H1 (cell line): ENCODE results near the gene CUL4A. TPM values are rescaled to one million over a fixed set of nuclear protein-coding genes. Genes with fewer than 3 reads are reported as not detected.

Experiments
- BCL11A ChIP-seq, 2 experiments: IDR thresholded peaks; one replicate each; pipeline ENCODE4 v1.6.1; 2011; ENCODE audit warnings: low read depth in 2 of 2, low read length in 2 of 2, mild to moderate bottlenecking in 2 of 2
- CBX5 ChIP-seq: fragments of 300-800, 300-1000 bp; sonication (generic); IDR thresholded peaks from 2 replicates; pipeline ENCODE4 v1.7.1; 2016; ENCODE audit warnings: antibody characterized with exemption, low read length, low read depth
- CHD7 ChIP-seq: fragments of 300-600 bp; sonication (generic); IDR thresholded peaks from 2 replicates; pipeline ENCODE4 v1.7.1; 2012; ENCODE audit warnings: low read length, moderate library complexity, mild to moderate bottlenecking, inconsistent platforms; ENCODE audit not compliant: insufficient replicate concordance
- E2F6 ChIP-seq: IDR thresholded peaks from 2 replicates; pipeline ENCODE4 v1.6.1; 2012; ENCODE audit warnings: inconsistent platforms
- NRF1 ChIP-seq: IDR thresholded peaks from 2 replicates; pipeline ENCODE4 v1.6.1; 2011; ENCODE audit warnings: mild to moderate bottlenecking, low read depth, low read length, improper control_type of control experiment
- SAP30 ChIP-seq: fragments of 300-600 bp; sonication (generic); IDR thresholded peaks from 2 replicates; pipeline ENCODE4 v1.7.1; 2012; ENCODE audit warnings: low read length, moderate library complexity, mild to moderate bottlenecking, inconsistent platforms; ENCODE audit not compliant: insufficient read depth, insufficient replicate concordance
- TBP ChIP-seq: IDR thresholded peaks from 2 replicates; pipeline ENCODE4 v1.6.1; 2011; ENCODE audit warnings: low read depth, low read length, improper control_type of control experiment
- ZNF274 ChIP-seq: IDR thresholded peaks from 2 replicates; pipeline ENCODE4 v1.7.0; 2012; ENCODE audit warnings: low read length, borderline replicate concordance; ENCODE audit errors: extremely low read depth
- polyA plus RNA-seq, 7 experiments: library from polyadenylated mRNA; depleted of rRNA in 3 of 7; stranded (reverse) in 5 of 7; unstranded in 2 of 7; fragments of >200 nt in 5 of 7; fragments of 200-250 nt in 2 of 7; gene quantifications; 1 replicate in 5 of 7; 2 replicates in 1 of 7; 4 replicates in 1 of 7; pipeline versions ENCODE4 v1.2.1 to v1.2.3, GENCODE V29; 2011 to 2013; ENCODE audit warnings: missing spikeins in 2 of 7, mixed read lengths in 2 of 7
- total RNA-seq: library from RNA; stranded (reverse); fragmentation: NEBNext Ultra II Directional; extraction: Animal tissue kit (Norgen Biotek cat#: 25700); gene quantifications from 2 replicates; pipeline ENCODE4 v1.2.1, GENCODE V29; 2021
- TF ChIP-seq, protein P1 (sequence below): IDR thresholded peaks from 2 replicates; pipeline ENCODE4 v1.6.1; 2011; ENCODE audit warnings: low read depth, mild to moderate bottlenecking, low read length; ENCODE audit not compliant: insufficient read depth

Gene CUL4A
- total and polyA plus RNA-seq, 2 of the 8 experiments (the other 6 are each of a cell fraction or from before 2014, with no cell fraction given) = 54.7 to 101 TPM

- TF ChIP-seq E2F6 = peak; percentile 93
- TF ChIP-seq BCL11A (IDR thresholded peaks at IDR 0.05; ENCODE audit: low read depth in 2 of 2, low read length in 2 of 2) = no peak
- no peak for TF ChIP-seq CBX5
- TF ChIP-seq SAP30 = peak; percentile 55
- TF ChIP-seq, protein P1, sequence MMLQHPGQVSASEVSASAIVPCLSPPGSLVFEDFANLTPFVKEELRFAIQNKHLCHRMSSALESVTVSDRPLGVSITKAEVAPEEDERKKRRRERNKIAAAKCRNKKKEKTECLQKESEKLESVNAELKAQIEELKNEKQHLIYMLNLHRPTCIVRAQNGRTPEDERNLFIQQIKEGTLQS = no peak
- peak; percentile 54 for TF ChIP-seq TBP
- no peak for TF ChIP-seq ZNF274
- TF ChIP-seq CHD7 = no peak
- no peak for TF ChIP-seq NRF1
Measured at GRCh38 chr13:113209759-113210421, 477 bp downstream of the CUL4A start (continued).
